ENCODE results near the gene ATP1A3.

The ATP1A3 gene

DNA sequence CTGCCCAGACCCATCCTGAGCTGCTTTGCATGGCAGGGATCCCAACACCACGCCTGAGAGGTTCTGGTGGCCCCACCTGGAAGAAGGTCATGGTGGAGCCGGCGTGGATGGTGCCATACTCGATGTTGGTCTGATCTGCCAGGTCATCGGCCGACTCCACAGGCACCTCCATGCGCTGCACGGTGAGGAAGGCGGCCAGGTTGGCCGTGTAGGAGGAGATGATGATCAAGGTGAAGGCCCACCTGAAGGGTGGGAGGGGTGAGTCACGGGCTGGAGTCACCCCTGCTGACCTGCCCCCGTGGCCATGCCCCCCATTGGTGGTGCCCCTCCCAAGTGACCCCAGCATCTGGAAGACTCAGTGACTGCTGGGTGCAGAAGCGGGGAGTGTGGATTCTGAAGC, 12.5 kb upstream of the ATP1A3 start:
- TF ChIP-seq, protein P1, sequence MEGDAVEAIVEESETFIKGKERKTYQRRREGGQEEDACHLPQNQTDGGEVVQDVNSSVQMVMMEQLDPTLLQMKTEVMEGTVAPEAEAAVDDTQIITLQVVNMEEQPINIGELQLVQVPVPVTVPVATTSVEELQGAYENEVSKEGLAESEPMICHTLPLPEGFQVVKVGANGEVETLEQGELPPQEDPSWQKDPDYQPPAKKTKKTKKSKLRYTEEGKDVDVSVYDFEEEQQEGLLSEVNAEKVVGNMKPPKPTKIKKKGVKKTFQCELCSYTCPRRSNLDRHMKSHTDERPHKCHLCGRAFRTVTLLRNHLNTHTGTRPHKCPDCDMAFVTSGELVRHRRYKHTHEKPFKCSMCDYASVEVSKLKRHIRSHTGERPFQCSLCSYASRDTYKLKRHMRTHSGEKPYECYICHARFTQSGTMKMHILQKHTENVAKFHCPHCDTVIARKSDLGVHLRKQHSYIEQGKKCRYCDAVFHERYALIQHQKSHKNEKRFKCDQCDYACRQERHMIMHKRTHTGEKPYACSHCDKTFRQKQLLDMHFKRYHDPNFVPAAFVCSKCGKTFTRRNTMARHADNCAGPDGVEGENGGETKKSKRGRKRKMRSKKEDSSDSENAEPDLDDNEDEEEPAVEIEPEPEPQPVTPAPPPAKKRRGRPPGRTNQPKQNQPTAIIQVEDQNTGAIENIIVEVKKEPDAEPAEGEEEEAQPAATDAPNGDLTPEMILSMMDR (IDR thresholded peaks at IDR 0.05; ENCODE audit: control insufficient read depth, extremely low read depth, insufficient read depth), result no peak
- DNase-seq (ENCODE audit: low read depth), result no peak
- no peak overlapping the region for H3K4me3 ChIP-seq (ENCODE audit: low read depth, low read length)

DNA sequence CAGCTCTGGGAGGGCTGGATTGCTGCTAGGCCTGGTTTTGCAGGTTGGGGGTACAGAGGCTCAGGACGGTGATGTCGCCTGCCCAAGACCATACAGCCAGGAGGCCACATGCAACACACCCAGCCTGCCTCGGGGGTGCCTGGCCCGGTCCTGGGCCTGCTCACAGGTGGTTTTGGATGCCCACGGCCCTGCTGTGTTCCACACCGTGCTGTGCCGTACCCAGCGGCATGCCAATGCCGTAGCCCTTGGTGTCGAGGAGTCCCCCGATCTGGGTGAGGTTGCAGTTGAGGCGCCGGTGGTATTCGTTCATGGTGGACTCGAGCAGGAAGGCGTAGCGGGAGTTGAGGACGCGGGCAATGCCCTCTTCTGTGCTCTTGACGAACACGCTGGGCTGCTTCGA, 11.5 kb upstream of the ATP1A3 start:
- TF ChIP-seq, protein P1 (IDR thresholded peaks at IDR 0.05; ENCODE audit: control insufficient read depth, extremely low read depth, insufficient read depth), result no peak
- H3K4me3 ChIP-seq (ENCODE audit: low read depth, low read length), result no peak overlapping the region
- DNase-seq (ENCODE audit: low read depth), result no peak

DNA sequence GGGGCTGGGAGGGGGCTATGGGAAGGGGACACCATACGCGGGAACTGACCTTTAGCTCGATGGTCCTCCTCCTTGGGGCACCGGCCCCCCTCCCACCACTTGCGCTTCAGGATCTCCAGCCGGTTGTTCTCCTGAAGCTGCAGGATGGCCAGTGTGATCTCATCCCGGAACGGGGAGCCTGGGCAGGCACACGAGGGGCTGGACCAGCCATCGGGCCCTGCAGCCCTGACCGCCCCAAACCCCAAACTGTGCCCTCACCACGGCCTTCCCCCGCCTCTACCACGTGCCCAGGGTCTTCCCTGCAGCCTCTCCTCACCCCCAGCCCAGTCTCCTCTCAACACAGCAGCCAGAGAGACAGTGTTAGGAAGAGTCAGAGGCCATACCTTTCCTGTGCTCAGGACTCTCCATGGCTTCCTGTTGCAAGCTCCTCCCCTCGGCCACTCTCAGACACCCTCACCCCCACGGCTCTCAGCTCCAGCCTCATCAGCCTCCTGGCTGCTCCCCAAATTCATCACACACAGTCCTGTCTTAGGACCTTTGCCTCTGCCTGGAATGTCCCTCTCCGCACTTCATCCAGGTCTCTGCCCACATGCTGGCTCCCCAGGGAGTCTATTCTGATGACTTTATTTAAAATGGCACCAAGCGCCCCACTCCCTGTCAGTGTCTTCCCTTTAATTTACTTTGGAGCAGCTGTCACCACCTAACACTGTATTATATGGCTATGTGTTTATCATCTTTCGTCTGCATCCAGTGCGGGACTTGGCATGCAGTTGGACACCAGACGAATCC, 9.7 kb upstream of the ATP1A3 start:
- DNase-seq (ENCODE audit: low read depth), result no peak
- TF ChIP-seq, protein P1 (IDR thresholded peaks at IDR 0.05; ENCODE audit: control insufficient read depth, extremely low read depth, insufficient read depth), result no peak
- no peak overlapping the region for H3K4me3 ChIP-seq (ENCODE audit: low read depth, low read length)

DNA sequence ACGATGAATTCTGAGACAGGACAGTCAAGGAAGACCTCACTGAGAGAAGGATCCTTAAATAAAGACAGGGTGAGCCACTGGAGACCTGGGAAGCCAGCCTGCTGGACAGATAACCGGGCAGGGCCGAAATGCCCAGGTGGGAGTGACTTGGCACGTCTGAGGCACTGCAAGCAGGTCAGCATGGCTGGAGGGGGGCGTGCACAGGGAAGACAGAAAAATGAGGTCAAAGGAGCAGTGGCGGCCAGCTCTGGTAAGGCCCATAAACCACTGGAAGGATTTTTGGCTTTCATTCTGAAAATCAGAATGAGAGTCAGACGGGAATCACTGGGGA, 5.8 kb upstream of the ATP1A3 start:
- TF ChIP-seq, protein P1 (IDR thresholded peaks at IDR 0.05; ENCODE audit: control insufficient read depth, extremely low read depth, insufficient read depth), result no peak
- no peak overlapping the region for H3K4me3 ChIP-seq (ENCODE audit: low read depth, low read length)
- no peak for DNase-seq (ENCODE audit: low read depth)

DNA sequence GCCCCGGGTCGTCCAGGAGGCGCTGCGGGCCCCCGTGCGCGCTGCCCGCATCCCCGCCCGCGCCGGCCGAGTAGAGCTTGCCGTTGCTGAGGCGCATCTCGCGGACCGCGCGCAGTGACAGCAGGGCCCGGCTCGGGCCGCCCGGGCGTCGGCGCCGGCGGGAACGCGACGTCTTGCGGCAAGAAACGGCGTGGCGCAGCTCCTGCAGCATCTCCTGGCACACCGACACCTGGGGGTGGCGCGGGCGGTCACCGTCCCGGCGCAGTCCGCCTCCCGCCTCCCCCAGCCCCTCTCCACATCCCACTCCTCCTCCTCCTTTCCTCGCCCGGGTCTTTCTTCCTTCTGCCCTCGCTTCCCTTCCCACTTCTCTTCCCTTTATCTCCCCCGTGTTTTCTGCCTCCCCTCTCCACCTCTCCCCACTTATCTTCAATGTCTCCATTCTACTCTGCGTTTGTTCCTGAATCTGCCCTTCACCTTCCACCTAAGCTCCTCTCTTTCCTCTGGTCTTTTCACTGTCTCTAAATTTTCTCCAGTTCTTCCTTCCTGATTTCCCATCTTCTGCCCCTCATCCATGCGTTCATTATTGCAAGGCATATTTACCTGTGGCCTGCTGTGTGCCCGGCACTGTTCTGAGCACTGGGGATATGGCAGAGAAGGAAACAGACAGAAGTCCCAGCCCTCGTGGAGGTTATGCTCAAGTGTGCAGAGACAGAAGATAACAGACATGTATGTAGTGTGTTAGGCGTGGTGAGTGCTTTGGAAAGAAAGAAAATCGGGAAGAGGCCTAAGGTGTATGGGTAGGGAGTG, 5.2 kb upstream of the ATP1A3 start:
- no peak overlapping the region for H3K4me3 ChIP-seq (ENCODE audit: low read depth, low read length)
- TF ChIP-seq, protein P1 (IDR thresholded peaks at IDR 0.05; ENCODE audit: control insufficient read depth, extremely low read depth, insufficient read depth), result no peak
- DNase-seq (ENCODE audit: low read depth), result no peak

DNA sequence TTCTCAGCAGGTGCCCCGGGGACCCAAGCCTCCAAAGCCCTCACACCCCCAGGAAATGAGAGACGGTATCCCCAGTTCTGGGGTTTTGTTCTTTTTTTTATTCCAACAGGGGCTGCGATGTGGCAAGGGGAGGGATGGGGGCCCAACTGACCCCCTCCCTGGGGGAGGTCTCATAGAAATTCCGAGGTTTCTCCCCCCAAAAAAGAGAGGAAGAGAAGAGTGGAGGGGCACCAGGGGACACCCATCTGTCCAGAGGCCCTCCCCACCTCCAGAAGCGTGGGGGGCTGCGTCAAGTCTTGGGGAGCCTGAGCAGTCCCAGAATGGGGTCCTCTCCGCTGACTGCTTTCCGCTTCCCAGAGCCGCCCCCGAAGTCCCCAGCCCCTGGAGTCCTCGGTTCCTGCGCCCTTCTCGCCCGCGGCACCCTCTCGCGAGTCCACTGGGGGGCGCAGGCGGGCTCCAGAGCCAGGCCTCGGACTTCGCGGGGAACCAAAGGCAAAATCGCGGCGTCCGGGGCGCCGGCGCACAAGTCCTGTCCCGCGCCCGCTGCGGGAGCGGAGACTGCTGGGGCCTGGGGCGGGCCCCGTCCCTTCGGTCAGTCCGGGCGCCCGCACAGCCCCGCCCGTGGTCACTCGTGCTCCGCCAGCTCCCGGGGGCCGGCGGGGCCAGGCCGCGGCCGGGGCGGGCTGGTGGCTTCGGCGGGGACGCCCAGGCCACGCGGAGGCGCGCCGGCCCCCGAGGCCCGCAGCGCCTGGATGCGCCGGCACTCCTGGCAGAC, 4.4 kb upstream of the ATP1A3 start:
- no peak for DNase-seq (ENCODE audit: low read depth)
- no peak overlapping the region for H3K4me3 ChIP-seq (ENCODE audit: low read depth, low read length)
- TF ChIP-seq, protein P1 (IDR thresholded peaks at IDR 0.05; ENCODE audit: control insufficient read depth, extremely low read depth, insufficient read depth), result peak; percentile 44
